GM10248 (cell line): ENCODE measurements around the gene ATXN7L2.
"Not testable (repeated sequence)": the region's sequence is repeated elsewhere in the genome, so short reads cannot be mapped to it uniquely, and the experiment has no call there.

ENCODE experiments used
- CTCF ChIA-PET: fragments of 300-600 bp; sonication (Branson Sonifier 250); formaldehyde crosslinking; extraction: SDS; loops from one replicate; lab custom pipeline; 2021; ENCODE audit warnings: antibody characterized with exemption; lab: Yijun Ruan, JAX
- POLR2A ChIA-PET: fragments of 350-650 bp; sonication (Branson Sonifier 250); formaldehyde crosslinking; extraction: SDS; loops from one replicate; lab custom pipeline; 2020; ENCODE audit warnings: antibody characterized with exemption; lab: Yijun Ruan, JAX
- DNase-seq: peaks from one replicate; pipeline ENCODE4 v3.0.0; 2012; ENCODE audit errors: extremely low spot score
- TF ChIP-seq, protein P1 (sequence below): IDR thresholded peaks from 2 replicates; pipeline ENCODE4 v1.5.1; 2012; ENCODE audit warnings: mild to moderate bottlenecking, low read depth; ENCODE audit errors: extremely low read depth, missing control alignments, control extremely low read depth

The ATXN7L2 gene

DNA sequence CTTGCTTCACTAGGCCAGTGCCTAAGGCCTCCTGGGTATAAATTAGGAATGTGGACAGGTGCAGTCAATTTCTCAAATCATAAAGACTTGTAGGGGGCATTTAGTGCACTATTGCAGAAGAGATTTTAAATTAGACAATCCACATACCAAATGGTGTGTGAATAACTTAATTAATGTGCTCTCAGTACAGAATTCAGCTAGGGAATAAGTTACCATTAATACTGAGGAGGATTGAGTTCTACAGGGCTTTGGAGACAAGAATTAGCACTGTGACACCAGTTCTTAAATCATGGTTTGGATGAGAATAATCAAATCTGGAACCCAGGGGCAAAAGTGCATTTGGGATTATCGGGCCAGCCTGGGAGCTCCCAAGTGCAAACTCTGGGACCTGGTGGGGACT, 15.6 kb upstream of the ATXN7L2 start:
- ChIA-PET POLR2A (no interaction called here), CTCF (interaction anchor here (1.1 to 1.6 kb wide), 2 partner anchors 26 to 64 kb away, joined by 4 read pairs; partner anchors contain the start of gene CYB561D1)
- DNase-seq = peak; percentile 2
- TF ChIP-seq, protein P1, sequence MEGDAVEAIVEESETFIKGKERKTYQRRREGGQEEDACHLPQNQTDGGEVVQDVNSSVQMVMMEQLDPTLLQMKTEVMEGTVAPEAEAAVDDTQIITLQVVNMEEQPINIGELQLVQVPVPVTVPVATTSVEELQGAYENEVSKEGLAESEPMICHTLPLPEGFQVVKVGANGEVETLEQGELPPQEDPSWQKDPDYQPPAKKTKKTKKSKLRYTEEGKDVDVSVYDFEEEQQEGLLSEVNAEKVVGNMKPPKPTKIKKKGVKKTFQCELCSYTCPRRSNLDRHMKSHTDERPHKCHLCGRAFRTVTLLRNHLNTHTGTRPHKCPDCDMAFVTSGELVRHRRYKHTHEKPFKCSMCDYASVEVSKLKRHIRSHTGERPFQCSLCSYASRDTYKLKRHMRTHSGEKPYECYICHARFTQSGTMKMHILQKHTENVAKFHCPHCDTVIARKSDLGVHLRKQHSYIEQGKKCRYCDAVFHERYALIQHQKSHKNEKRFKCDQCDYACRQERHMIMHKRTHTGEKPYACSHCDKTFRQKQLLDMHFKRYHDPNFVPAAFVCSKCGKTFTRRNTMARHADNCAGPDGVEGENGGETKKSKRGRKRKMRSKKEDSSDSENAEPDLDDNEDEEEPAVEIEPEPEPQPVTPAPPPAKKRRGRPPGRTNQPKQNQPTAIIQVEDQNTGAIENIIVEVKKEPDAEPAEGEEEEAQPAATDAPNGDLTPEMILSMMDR = no peak

DNA sequence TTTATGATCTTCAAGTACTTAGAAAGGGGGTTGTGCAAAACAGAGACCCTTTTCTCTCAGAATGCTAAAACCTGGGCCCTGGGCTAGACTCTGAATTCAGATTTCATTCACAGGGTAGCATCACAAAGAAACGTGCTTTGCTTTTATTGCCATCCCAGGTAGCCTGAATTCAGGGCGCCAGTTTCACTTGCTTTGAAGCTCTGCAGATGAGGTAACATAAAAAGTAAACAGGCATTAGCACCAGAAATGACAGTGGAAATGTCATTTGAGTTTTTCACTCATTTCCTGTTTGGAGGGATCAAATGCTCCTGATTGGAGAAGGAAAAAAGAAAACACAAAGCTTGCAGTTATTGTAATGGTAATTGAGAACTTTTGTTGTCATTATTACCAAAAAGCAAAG, 14.8 kb upstream of the ATXN7L2 start:
- ChIA-PET CTCF (interaction anchor here (0.8 to 1.4 kb wide), 5 partner anchors 9 to 186 kb away, joined by 3 to 6 read pairs (median 3); partner anchors contain the start of genes CYB561D1 and PSRC1), POLR2A (no interaction called here)
- TF ChIP-seq, protein P1 = no peak
- DNase-seq = no peak

DNA sequence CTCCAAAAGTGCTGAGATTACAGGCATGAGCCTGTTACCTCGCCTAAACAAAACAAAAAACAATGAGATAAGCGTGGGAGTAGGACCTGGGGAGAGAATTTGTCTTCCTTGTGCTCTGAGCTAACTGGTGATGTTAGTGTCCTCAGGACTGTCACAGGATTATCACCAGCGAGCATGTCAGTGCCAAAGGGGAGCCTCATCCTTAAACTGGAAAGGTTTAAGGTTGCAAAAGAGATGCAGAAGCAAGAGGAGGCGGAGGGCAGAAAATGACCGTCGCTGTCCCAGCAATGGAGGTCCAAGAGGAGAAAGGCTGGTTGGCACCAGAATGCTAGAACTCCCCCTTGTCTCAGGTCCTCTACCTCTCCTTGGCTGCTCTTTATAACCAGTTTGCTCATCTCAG, 13.5 kb upstream of the ATXN7L2 start:
- ChIA-PET POLR2A (interaction anchor here (0.5 to 0.7 kb wide), 2 partner anchors 13 to 256 kb away, joined by 3 to 5 read pairs; no protein-coding TSS in a partner anchor), CTCF (interaction anchor here (1.2 to 1.6 kb wide), 4 partner anchors 23 to 187 kb away, joined by 3 to 6 read pairs (median 4); partner anchors contain the start of genes CYB561D1 and PSRC1)
- DNase-seq = no peak
- TF ChIP-seq, protein P1 = no peak

DNA sequence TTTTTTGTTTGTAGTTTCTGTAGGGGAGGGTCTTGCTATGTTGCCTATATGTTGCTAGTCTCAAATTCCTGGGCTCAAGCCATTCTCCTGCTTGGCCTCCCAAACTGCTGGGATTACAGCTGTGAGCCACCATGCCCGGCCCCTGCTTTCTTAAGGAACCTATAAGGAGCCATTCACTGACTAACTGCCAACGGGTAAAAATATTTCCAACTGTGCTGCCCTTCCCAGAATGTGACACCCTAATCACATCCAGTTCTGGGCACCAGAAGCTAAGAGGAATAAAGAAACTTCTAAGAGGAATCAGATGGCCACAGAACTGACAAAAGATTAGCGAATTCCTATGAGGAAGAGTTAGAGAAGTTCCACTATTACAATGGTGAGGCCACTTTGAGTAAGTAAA, 10.9 kb upstream of the ATXN7L2 start:
- POLR2A ChIA-PET = no interaction called here
- CTCF ChIA-PET = interaction anchor here (1.2 to 5.5 kb wide), 3 partner anchors 10 to 60 kb away, joined by 3 to 26 read pairs (median 5); no protein-coding TSS in a partner anchor
- DNase-seq = no peak
- TF ChIP-seq, protein P1 = no peak

DNA sequence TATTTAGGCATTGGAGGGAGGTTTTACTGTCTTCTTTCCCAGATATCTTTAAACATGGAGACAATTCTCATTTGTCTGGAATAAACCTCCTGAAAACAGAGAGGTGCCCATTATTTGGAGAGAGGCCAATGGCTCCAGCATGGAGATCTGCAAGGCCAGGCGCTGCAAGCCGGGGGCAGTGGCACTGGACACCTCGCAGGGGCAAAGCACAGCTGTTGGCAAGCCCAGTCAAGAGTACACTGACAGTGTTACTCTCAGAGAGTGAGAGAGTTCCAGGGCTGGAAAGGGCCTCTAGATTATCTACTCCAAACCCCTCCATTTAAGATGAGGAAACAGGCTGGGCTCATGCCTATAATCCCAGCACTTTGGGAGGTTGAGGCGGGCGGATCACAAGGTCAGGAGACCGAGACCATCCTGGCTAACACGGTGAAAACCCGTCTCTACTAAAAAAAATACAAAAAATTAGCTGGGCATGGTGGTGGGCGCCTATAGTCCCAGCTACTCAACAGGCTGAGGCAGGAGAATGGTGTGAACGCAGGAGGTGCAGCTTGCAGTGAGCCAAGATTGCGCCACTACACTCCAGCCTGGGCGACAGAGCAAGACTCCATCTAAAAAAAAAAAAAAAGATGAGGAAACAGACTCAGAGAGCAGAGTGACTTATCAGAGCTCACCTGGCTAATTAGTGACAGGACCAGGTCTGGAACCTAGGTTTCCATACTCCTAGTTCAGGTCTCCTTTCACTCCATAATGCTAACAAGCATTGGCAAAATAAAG, 10.2 kb upstream of the ATXN7L2 start:
- POLR2A ChIA-PET = not testable (repeated sequence)

DNA sequence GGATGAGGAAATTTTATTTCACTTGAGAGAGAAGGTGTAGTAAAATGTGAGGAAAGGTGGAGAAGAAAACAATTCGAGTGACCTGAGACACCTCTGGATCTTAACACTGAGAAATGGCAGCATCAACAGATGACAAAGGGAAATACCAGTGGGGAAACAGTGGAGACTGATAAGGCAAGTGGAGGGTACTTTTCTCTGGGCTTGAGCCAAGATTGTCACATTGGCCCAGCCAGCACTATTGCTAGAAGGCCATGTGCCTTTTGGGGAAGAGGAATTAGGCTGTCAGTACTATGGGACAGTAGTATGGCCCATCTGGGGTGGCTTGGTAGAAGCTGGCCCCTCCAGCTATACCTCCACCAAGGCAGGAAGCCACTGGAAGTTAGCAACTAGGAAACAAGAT, 9.0 kb upstream of the ATXN7L2 start:
- TF ChIP-seq, protein P1 = no peak
- ChIA-PET CTCF (interaction anchor here (1.7 to 5.5 kb wide), 3 partner anchors 15 to 58 kb away, joined by 9 to 26 read pairs (median 11); partner anchors contain the start of gene CYB561D1), POLR2A (no interaction called here)
- DNase-seq = no peak

More for the DNA sequence above, 10.2 kb upstream of the ATXN7L2 start:
- DNase-seq = not testable (repeated sequence)
- CTCF ChIA-PET = interaction anchor here (1.0 to 5.5 kb wide), 2 partner anchors 21 to 59 kb away, joined by 3 to 26 read pairs; partner anchors contain the start of gene CYB561D1
